Uterus (tissue), 2 donors: ENCODE data around the gene PAM.

Experiments
- POLR2A ChIP-seq, 2 donors: fragments of 450-650 bp; IDR thresholded peaks; one replicate each; pipeline ENCODE4 v1.6.1; 2016; ENCODE audit warnings: antibody characterized with exemption in 2 of 2, mild to moderate bottlenecking in 1 of 2, moderate library complexity in 1 of 2
- TF ChIP-seq, protein P1 (sequence below), 4 experiments: fragments of 200-600 bp in 2 of 4; fragments of 450-650 bp in 2 of 4; sonication (generic) in 2 of 4; IDR thresholded peaks; one replicate each; pipeline ENCODE4 v1.5.1; 2016 to 2019; ENCODE audit warnings: antibody characterized with exemption in 4 of 4, mild to moderate bottlenecking in 2 of 4, moderate library complexity in 1 of 4

DNA sequence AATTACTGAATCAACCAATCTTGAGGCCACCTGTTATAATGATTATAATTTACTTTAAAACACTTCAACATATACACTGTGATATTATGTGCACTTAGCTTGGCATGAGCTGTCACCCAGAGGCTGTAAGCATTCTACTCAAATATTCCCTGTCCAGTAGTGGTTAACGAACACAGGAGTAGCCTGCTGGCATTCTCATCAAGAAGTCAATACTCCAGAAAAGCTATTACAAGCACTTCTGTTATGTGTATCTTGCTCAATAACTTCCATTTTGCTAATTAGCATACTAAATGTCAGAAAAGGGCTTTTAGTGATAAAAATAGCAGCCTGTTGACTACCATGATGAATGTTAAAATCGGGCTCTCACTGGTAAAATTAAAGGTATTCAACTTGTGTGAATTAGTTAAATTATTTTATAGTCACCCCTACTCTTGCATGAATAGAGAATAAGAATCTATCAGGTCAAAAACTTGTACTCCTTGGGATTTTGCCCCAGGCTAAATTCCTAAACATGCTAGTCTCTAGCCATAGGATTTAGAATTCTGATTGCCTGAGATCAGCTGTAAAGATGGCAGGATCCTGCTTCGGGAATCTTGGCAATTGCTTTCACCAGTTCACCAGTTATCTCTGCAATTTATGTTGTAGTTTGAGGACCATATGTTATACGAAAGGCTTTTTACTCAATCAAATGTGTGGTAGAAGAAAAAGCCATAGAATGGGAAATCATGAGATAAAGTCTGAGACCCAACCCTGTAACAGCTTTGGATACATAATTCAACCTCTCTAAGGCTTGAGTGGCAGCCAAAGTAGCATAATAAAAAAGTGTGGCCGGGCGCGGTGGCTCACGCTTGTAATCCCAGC, 43.4 kb upstream of the PAM start:
- TF ChIP-seq, protein P1, sequence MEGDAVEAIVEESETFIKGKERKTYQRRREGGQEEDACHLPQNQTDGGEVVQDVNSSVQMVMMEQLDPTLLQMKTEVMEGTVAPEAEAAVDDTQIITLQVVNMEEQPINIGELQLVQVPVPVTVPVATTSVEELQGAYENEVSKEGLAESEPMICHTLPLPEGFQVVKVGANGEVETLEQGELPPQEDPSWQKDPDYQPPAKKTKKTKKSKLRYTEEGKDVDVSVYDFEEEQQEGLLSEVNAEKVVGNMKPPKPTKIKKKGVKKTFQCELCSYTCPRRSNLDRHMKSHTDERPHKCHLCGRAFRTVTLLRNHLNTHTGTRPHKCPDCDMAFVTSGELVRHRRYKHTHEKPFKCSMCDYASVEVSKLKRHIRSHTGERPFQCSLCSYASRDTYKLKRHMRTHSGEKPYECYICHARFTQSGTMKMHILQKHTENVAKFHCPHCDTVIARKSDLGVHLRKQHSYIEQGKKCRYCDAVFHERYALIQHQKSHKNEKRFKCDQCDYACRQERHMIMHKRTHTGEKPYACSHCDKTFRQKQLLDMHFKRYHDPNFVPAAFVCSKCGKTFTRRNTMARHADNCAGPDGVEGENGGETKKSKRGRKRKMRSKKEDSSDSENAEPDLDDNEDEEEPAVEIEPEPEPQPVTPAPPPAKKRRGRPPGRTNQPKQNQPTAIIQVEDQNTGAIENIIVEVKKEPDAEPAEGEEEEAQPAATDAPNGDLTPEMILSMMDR (IDR thresholded peaks at IDR 0.05) = no peak
- no peak for TF ChIP-seq POLR2A (IDR thresholded peaks at IDR 0.05)
